Measurements from ENCODE around the gene NUP85.

NUP85 gene

GRCh38 chr17:75267411-75268232 is 62.1 kb downstream of the NUP85 start:
- no peaks in the 10 kb centered on the region for H3K9me3 ChIP-seq
- H3K4me3 ChIP-seq (ENCODE audit: low read depth in 1 of 2, low read length in 1 of 2): no peak overlapping the region
- H3K27me3 ChIP-seq: no peaks in the 10 kb centered on the region
- H3K36me3 ChIP-seq: no peaks in the 10 kb centered on the region
- H3K4me1 ChIP-seq (ENCODE audit: control insufficient read depth in 1 of 2, insufficient read depth in 1 of 2, low read depth in 1 of 2, low read length in 1 of 2): peaks cover 61 to 71% of the 10 kb centered on the region in 2 experiments
- H3K27ac ChIP-seq: peak overlapping the region; percentile 75
- TF ChIP-seq CTCF (IDR thresholded peaks at IDR 0.05): no peak

- peak overlapping the region; percentile 85 to 88 for H3K4me3 ChIP-seq (ENCODE audit: low read depth in 1 of 2, low read length in 1 of 2)
- peaks cover 62 to 77% of the 10 kb centered on the region in 2 experiments for H3K4me1 ChIP-seq (ENCODE audit: control insufficient read depth in 1 of 2, insufficient read depth in 1 of 2, low read depth in 1 of 2, low read length in 1 of 2)
- TF ChIP-seq CTCF (IDR thresholded peaks at IDR 0.05): no peak
- no peaks in the 10 kb centered on the region for H3K9me3 ChIP-seq
- H3K27me3 ChIP-seq: no peaks in the 10 kb centered on the region
- H3K36me3 ChIP-seq: no peaks in the 10 kb centered on the region
- peak overlapping the region; percentile 87 for H3K27ac ChIP-seq
Measured at GRCh38 chr17:75269844-75270217, 64.4 kb downstream of the NUP85 start.

- TF ChIP-seq CTCF (IDR thresholded peaks at IDR 0.05): no peak
- Histone ChIP-seq H3K9me3 (no peaks in the 10 kb centered on the region), H3K36me3 (no peaks in the 10 kb centered on the region), H3K27me3 (no peaks in the 10 kb centered on the region), H3K4me1 (ENCODE audit: control insufficient read depth in 1 of 2, insufficient read depth in 1 of 2, low read depth in 1 of 2, low read length in 1 of 2) (peaks cover 60 to 73% of the 10 kb centered on the region in 2 experiments), H3K27ac (peak overlapping the region; percentile 87), H3K4me3 (ENCODE audit: low read depth in 1 of 2, low read length in 1 of 2) (peak overlapping the region; percentile 85 to 88)
Measured at GRCh38 chr17:75270218-75270965, 64.9 kb downstream of the NUP85 start.

GRCh38 chr17:75270966-75271232 is 65.4 kb downstream of the NUP85 start, which contains the start of gene MIF4GD:
TSS of gene MIF4GD (minus strand) at chr17:75271231. CDS start at chr17:75270195, 1,036 bp downstream.
- Histone ChIP-seq H3K4me1 (ENCODE audit: control insufficient read depth in 1 of 2, insufficient read depth in 1 of 2, low read depth in 1 of 2, low read length in 1 of 2) (peaks cover 55 to 68% of the 10 kb centered on the region in 2 experiments), H3K9me3 (no peaks in the 10 kb centered on the region), H3K27me3 (no peaks in the 10 kb centered on the region), H3K36me3 (no peaks in the 10 kb centered on the region), H3K4me3 (ENCODE audit: low read depth in 1 of 2, low read length in 1 of 2) (peak within 1 kb of the TSS; percentile 88 to 93), H3K27ac (peak within 1 kb of the TSS; percentile 87)
- TF ChIP-seq CTCF (IDR thresholded peaks at IDR 0.05): no peak

GRCh38 chr17:75271233-75271954 is 65.9 kb downstream of the NUP85 start:
- Histone ChIP-seq H3K9me3 (no peaks in the 10 kb centered on the region), H3K27ac (peak overlapping the region; percentile 87), H3K36me3 (no peaks in the 10 kb centered on the region), H3K27me3 (no peaks in the 10 kb centered on the region), H3K4me1 (ENCODE audit: control insufficient read depth in 1 of 2, insufficient read depth in 1 of 2, low read depth in 1 of 2, low read length in 1 of 2) (peaks cover 50 to 63% of the 10 kb centered on the region in 2 experiments), H3K4me3 (ENCODE audit: low read depth in 1 of 2, low read length in 1 of 2) (peak overlapping the region; percentile 88 to 93)
- TF ChIP-seq CTCF (IDR thresholded peaks at IDR 0.05): peak; percentile 99

All from neutrophil (primary cell).